Esophagus muscularis mucosa (tissue), 4 donors: ENCODE results near the gene OSBPL10. TPM values are rescaled to one million over a fixed set of nuclear protein-coding genes. Genes with fewer than 3 reads are reported as not detected.

Experiments used
- DNase-seq: peaks from one replicate; pipeline ENCODE4 v3.0.0-alpha.2; 2017; ENCODE audit errors: extremely low spot score
- H3K27ac ChIP-seq, 4 donors: fragments of 200-600 bp; sonication (generic); replicated peaks in 1 of 4; 1 replicate in 3 of 4; 2 replicates in 1 of 4; pipeline ENCODE4 v1.5.1; 2016 to 2019; ENCODE audit warnings: mild to moderate bottlenecking in 1 of 4
- H3K27me3 ChIP-seq, 4 donors: fragments of 200-600 bp; sonication (generic); one replicate each; pipeline versions ENCODE4 v1.5.1 to v1.6.0; 2016 to 2019
- H3K36me3 ChIP-seq, 4 donors: fragments of 200-600 bp; sonication (generic); one replicate each; pipeline ENCODE4 v1.5.1; 2016 to 2019
- H3K4me1 ChIP-seq, 4 donors: fragments of 200-600 bp; sonication (generic); one replicate each; pipeline ENCODE4 v1.5.1; 2016 to 2019
- H3K4me3 ChIP-seq, 4 donors: fragments of 200-600 bp; sonication (generic); 1 replicate in 2 of 4; 2 replicates in 2 of 4; pipeline ENCODE4 v1.5.1; 2016 to 2019; ENCODE audit warnings: mild to moderate bottlenecking in 4 of 4, moderate library complexity in 1 of 4
- H3K9me3 ChIP-seq, 4 donors: fragments of 200-600 bp; sonication (generic); 1 replicate in 3 of 4; 2 replicates in 1 of 4; pipeline ENCODE4 v1.5.1; 2016 to 2019
- EP300 ChIP-seq: sonication (generic); formaldehyde crosslinking; IDR thresholded peaks from one replicate; pipeline ENCODE4 v1.6.1; 2017; ENCODE audit warnings: antibody characterized with exemption
- POLR2A ChIP-seq: fragments of 450-650 bp; IDR thresholded peaks from one replicate; pipeline ENCODE4 v1.6.1; 2017; ENCODE audit warnings: antibody characterized with exemption, moderate library complexity, mild to moderate bottlenecking, low read depth
- POLR2AphosphoS5 ChIP-seq, 2 donors: sonication (generic); formaldehyde crosslinking; IDR thresholded peaks; one replicate each; pipeline ENCODE4 v1.6.1; 2017; ENCODE audit warnings: antibody characterized with exemption in 2 of 2
- WGBS: methylation state at CpG from one replicate; pipeline ENCODE4 v1.1.5; 2018; 5-methylcytosine and 5-hydroxymethylcytosine counted together
- intact Hi-C: fragments of 100-400 bp; cut with DNase I; formaldehyde crosslinking; loops from one replicate; pipeline ENCODE4 v1.15.1; 2023
- total RNA-seq, 4 donors: library from RNA; depleted of rRNA; stranded (reverse); fragments of >200 nt; gene quantifications; one replicate each; pipeline versions ENCODE4 v1.1.0 to v1.2.1, GENCODE V29; 2016
- TF ChIP-seq, protein P1 (sequence below), 3 experiments: fragments of 200-600 bp in 2 of 3; fragments of 450-650 bp in 1 of 3; sonication (generic) in 2 of 3; IDR thresholded peaks; one replicate each; pipeline ENCODE4 v1.5.1; 2017 to 2019; ENCODE audit warnings: antibody characterized with exemption in 3 of 3, mild to moderate bottlenecking in 2 of 3, moderate library complexity in 1 of 3

The OSBPL10 gene
- total RNA-seq, 4 donors from 2014 or later, result 6.3 to 12.2 (median 7.6) TPM

DNA sequence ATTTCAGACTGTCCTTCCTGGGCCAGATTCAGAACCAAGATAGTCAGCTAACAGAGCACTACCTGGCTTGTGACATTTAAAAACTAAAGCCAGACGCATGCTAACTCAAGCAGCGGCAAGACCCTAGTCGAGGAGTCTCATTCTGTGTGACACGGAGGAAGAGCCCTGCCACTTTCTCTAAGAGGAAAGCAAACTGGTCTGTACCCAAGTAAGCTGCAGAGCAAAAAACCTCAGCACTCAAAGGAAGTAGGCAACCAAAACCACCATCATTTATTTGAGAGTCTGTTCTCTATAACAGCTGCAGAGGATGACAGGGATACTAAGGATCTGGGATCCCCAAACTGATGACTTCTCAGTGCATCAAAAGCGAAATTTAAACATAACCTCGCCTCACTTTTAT lies 152.1 kb downstream of the OSBPL10 start:
- Histone ChIP-seq H3K36me3 (peaks cover 0 to 4% (median 0%) of the 10 kb centered on the region in 4 donors), H3K27ac (no peak overlapping the region), H3K4me3 (no peak overlapping the region), H3K4me1 (no peaks in the 10 kb centered on the region), H3K27me3 (no peaks in the 10 kb centered on the region), H3K9me3 (no peaks in the 10 kb centered on the region)
- TF ChIP-seq EP300, result no peak
- no peak for TF ChIP-seq POLR2AphosphoS5 (IDR thresholded peaks at IDR 0.05)
- no peak for TF ChIP-seq POLR2A
- intact Hi-C loops, result no loop called here
- WGBS, result 95% methylated on average over 6 of the region's 6 CpGs
- peak; percentile 78 for DNase-seq

DNA sequence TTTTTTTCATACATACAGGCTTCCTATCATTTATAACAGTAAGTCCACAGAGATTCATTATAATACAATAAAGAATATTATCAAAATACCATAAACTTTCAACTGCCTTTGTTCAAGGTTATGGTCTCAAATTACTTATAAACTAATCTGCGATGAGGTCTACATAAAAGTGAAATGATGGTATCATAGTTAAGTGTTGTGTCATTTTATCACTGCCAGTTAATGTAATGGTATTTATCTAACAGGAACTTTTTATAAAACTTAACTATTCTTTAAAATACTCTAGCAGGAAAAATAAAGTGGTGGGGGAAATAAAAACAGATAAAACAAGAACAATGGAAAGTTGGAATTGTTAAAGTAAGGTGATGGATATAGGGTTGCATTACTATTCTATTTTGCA lies 153.1 kb downstream of the OSBPL10 start:
- intact Hi-C loops, result no loop called here
- H3K9me3 ChIP-seq, result no peaks in the 10 kb centered on the region
- peaks cover 0 to 4% (median 0%) of the 10 kb centered on the region in 4 donors for H3K36me3 ChIP-seq
- TF ChIP-seq POLR2A (no peak), EP300 (no peak), POLR2AphosphoS5 (IDR thresholded peaks at IDR 0.05) (no peak)
- TF ChIP-seq, protein P1, sequence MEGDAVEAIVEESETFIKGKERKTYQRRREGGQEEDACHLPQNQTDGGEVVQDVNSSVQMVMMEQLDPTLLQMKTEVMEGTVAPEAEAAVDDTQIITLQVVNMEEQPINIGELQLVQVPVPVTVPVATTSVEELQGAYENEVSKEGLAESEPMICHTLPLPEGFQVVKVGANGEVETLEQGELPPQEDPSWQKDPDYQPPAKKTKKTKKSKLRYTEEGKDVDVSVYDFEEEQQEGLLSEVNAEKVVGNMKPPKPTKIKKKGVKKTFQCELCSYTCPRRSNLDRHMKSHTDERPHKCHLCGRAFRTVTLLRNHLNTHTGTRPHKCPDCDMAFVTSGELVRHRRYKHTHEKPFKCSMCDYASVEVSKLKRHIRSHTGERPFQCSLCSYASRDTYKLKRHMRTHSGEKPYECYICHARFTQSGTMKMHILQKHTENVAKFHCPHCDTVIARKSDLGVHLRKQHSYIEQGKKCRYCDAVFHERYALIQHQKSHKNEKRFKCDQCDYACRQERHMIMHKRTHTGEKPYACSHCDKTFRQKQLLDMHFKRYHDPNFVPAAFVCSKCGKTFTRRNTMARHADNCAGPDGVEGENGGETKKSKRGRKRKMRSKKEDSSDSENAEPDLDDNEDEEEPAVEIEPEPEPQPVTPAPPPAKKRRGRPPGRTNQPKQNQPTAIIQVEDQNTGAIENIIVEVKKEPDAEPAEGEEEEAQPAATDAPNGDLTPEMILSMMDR (IDR thresholded peaks at IDR 0.05), result no peak
- 72% methylated on average over 1 of the region's 1 CpG for WGBS
- no peak for DNase-seq
- no peaks in the 10 kb centered on the region for H3K27me3 ChIP-seq
- H3K4me3 ChIP-seq, result no peak overlapping the region
- H3K27ac ChIP-seq, result no peak overlapping the region
- no peaks in the 10 kb centered on the region for H3K4me1 ChIP-seq

DNA sequence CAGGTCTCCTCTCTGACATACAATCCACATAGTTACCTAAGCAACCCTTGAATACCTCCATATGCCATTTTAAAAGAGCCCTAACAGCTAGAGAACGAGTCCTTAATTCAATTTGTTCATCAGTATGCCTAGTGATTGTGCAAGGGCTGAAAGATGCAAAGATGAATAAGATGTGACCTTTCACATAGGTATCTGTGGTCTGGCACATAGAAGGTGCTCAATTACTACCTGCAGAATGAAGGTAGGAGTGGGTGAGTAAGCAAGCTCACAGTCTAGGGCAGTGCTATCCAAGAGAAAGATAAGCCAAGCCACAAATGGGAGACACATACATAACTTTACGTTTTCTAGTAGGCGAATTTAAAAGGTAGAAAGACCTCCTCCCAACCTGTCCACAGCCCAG lies 157.9 kb downstream of the OSBPL10 start:
- TF ChIP-seq POLR2A, result no peak
- TF ChIP-seq, protein P1 (IDR thresholded peaks at IDR 0.05), result no peak
- TF ChIP-seq POLR2AphosphoS5 (IDR thresholded peaks at IDR 0.05), result no peak
- TF ChIP-seq EP300, result no peak
- intact Hi-C loops, result no loop called here
- DNase-seq, result no peak
- no peaks in the 10 kb centered on the region for H3K4me1 ChIP-seq
- no peaks in the 10 kb centered on the region for H3K27me3 ChIP-seq
- no peaks in the 10 kb centered on the region for H3K9me3 ChIP-seq
- H3K36me3 ChIP-seq, result no peaks in the 10 kb centered on the region
- no peak overlapping the region for H3K27ac ChIP-seq
- no peak overlapping the region for H3K4me3 ChIP-seq
- WGBS, result 92% methylated on average over 3 of the region's 3 CpGs

DNA sequence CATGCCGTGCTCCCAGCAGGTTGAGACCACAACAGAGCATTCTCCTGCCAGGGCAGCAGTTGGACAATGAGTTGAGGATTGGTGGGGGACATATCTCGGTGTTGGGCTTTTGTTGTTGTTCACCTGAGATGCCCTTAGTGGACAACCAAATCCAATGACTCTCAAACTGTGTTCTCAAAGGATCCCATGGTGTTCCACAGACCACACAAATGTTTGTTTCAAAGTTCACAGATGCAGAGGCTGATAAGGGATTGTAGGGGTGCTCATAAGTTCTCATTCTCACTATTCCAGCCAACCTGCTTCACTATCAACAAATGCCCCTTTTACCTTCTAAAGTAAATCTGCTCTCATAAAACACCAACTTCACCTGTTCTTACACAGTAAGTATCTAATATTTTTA lies 159.9 kb downstream of the OSBPL10 start:
- H3K4me1 ChIP-seq, result no peaks in the 10 kb centered on the region
- H3K27ac ChIP-seq, result no peak overlapping the region
- H3K4me3 ChIP-seq, result no peak overlapping the region
- TF ChIP-seq POLR2AphosphoS5 (IDR thresholded peaks at IDR 0.05) (no peak), POLR2A (no peak), EP300 (no peak)
- TF ChIP-seq, protein P1 (IDR thresholded peaks at IDR 0.05), result no peak
- H3K9me3 ChIP-seq, result no peaks in the 10 kb centered on the region
- no peak for DNase-seq
- H3K36me3 ChIP-seq, result no peaks in the 10 kb centered on the region
- no peaks in the 10 kb centered on the region for H3K27me3 ChIP-seq
- intact Hi-C loops, result no loop called here
- 96% methylated on average over 2 of the region's 2 CpGs for WGBS

DNA sequence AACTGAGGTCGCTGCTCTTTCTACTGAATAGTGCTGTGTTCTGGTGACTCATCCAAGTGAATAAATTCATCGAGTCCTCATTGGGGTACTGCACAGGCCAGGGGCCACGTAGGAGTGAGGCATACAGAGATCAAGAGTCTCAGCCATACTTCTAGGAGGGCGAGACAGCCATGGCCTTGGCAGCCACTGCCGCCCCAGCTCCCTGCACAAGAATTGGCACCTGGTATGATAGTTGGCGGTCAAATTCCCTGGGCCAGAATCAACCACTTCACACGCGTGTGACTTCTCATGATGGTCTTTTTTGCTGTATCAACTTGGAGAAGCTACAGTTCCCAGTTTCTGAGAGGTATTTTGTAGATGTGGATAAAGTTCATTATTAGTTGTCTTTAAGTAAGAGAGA lies 161.6 kb downstream of the OSBPL10 start:
- DNase-seq, result no peak

More for the DNA sequence above, 161.6 kb downstream of the OSBPL10 start:
- no peak for TF ChIP-seq EP300
- TF ChIP-seq POLR2AphosphoS5 (IDR thresholded peaks at IDR 0.05), result no peak
- no peak for TF ChIP-seq POLR2A
- TF ChIP-seq, protein P1 (IDR thresholded peaks at IDR 0.05), result no peak
- Histone ChIP-seq H3K4me1 (no peaks in the 10 kb centered on the region), H3K27ac (no peak overlapping the region), H3K27me3 (no peaks in the 10 kb centered on the region), H3K9me3 (no peaks in the 10 kb centered on the region), H3K4me3 (no peak overlapping the region), H3K36me3 (no peaks in the 10 kb centered on the region)
- 95% methylated on average over 8 of the region's 8 CpGs for WGBS
- intact Hi-C loops, result no loop called here
